SHP77 (cell line): ENCODE results near the gene ZDHHC16.

ENCODE experiments used
- DNase-seq, 2 experiments: peaks; one replicate each; lab custom pipeline; 2025; lab: John Stamatoyannopoulos, UW

Gene ZDHHC16

GRCh38 chr10:97479939-97480338 lies 34.0 kb downstream of the ZDHHC16 start:
- DNase-seq: no peak

- DNase-seq: no peak
Measured at GRCh38 chr10:97481071-97481470, 35.1 kb downstream of the ZDHHC16 start.

GRCh38 chr10:97482381-97482780 lies 36.4 kb downstream of the ZDHHC16 start:
- DNase-seq: no peak

DNA sequence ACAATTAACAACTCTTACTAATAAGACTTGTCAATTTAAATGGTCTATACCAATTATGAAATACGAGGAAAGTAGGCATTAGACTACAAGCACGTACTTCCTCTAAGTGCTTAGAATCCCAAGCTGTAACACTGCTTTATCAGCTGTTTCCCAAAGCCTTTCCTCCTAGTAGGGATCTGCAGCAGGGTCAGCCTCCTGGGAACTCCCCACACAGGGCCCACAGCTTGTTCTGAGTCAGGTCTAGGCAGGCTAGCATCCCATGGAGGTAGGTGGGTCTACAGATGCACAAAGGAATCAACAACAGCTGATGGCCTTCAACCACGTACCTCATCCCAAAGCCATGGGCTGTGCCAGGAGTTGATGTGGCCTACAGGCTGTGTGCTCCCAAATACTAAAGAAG lies 37.5 kb downstream of the ZDHHC16 start:
- DNase-seq: no peak

- DNase-seq: no peak
Measured at GRCh38 chr10:97483921-97484320, 37.9 kb downstream of the ZDHHC16 start.

DNA sequence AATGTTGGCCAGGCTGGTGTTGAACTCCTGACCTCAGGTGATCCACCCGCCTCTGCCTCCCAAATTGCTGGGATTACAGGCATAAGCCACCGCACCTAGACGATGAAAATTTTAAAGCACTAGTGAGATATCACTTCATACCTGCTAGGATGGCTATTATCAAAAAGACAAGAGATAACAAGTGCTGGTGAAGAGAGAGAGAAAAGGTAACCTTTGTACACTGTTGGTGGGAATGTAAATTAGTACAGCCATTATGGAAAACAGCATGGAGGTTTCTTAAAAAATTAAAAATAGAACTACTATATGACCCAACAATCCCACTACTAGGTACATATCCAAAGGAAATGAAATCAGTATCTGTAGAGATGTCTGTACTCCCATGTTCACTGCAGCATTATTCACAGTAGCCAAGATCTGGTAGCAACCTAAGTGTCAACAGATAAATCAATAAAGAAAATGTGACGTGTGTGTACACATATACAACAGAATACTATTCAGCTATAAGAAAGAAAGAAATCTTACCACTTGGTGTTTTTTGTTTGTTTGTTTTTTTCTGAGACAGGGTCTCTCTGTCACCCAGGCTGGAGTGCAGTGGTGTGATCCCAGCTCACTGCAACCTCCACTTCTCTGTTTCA lies 39.8 kb downstream of the ZDHHC16 start:
- DNase-seq: no peak

DNA sequence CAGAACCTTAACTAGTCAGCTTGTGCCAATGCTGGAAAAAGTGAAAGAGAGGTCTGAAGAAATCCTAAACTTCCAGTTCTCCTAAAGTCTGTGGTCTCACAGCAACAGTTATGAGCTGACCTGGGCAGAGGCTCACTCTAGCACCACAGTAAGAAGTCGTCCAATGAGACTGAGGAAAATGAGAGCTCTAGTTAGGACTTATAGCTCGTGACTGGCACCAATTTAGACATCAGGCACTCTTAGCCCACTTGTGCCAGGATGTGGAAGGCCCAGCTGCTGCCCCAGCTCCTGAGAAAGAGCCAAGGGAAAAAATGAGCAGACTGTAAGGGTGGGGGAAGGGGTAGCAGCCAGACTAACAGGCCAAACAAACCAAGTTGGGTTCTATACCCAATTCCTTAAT lies 44.6 kb downstream of the ZDHHC16 start:
- no peak for DNase-seq

DNA sequence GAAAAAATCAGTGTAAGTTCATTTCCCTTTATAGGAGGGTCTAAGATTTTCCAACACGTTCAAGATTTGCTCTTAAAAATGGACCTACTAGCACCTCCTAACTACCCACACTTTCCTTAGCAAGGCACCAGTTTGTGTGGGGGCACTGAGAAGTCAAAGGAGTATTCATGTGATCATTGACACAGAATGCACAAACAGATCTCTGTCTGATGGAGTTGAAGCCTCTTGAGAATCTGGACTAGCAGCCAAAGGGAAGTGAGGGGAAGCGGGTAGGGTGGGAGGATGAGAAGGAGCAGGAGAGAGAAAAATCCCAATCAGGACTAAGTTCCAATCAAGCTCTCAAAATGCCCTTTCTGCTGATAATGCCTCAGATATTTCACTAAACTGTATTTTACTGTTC lies 48.2 kb downstream of the ZDHHC16 start:
- no peak for DNase-seq

DNA sequence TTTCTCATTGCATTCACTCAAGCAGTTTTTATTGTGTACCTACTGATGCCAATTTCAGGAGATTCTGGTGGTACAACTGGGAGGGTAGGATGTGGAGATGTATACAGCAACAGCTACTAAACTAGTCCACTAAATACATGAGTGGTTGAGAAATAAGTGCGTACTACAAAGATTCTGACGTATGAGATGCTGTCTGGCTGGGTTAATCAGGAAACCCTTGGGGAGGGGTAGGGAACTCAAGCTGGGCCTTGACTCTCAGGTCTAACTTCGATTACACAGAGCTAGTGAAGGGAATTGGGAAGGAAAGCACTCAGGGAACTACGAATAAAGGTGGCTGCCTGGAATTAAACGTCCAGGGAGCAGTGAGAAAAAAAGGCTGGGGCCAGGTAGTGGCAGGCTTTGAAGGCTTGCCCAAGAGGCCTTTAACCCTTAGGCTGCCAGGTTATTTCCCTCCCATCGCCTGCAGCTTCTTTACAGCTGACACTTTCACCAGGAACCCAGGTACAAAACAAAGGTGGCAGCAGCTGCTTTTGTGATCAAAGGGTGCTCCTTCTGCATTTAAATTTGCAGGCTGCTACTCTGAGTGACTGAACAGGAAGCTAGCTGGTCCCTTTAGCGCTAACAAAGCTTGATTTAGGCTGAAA lies 49.0 kb downstream of the ZDHHC16 start:
- DNase-seq: no peak

- peak; percentile 37 to 78 for DNase-seq
Measured at GRCh38 chr10:97497572-97498075, 51.6 kb downstream of the ZDHHC16 start.

GRCh38 chr10:97498076-97498840 lies 52.3 kb downstream of the ZDHHC16 start, which contains the start of gene MMS19:
MMS19 (minus strand) TSS chr10:97498422; CDS start chr10:97498384, 38 bp downstream.
- DNase-seq: peak; percentile 95 to 97

DNA sequence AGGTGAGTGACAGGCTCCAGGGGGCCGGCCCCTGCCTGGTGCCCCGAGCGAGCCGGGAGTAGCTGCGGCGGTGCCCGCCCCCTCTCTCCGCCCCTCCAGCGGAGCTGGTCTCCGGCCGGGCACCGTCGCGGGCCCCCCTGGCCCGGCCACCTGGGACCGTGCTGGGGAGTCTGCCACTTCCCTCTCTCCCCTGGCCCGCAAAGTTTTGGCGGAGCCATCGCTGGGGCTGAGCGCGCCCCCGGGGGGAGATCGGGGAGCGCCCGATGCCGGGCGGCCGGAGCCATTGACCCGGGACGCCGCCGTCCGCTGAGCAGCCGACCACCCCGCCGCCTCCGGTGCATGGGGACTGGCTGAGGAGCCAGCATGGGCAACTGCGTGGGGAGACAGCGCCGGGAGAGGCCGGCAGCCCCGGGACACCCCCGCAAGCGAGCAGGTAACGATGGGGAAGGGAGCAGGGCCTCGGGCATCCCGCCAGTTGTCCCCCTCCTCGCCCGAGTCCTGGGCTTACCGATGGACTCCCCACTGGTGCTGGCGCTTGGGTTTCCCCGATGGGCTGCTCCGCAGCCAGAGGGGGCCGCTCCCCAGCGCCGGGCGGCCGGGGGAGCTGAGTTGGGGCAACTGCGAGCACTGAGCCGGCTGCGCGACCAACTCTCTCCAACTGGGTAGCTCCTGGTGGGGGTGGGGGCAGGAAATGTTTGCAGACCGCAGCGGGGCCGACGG lies 53.0 kb downstream of the ZDHHC16 start, which contains the start of gene UBTD1:
TSS of gene UBTD1 (plus strand) at position 84 of the 720 bp plus-strand sequence. CDS start at position 364, 280 bp downstream.
- peak; percentile 5 to 37 for DNase-seq

- DNase-seq: peak in 1 of 2 experiments; percentile 37
Measured at GRCh38 chr10:97499561-97500296, 53.8 kb downstream of the ZDHHC16 start.

DNA sequence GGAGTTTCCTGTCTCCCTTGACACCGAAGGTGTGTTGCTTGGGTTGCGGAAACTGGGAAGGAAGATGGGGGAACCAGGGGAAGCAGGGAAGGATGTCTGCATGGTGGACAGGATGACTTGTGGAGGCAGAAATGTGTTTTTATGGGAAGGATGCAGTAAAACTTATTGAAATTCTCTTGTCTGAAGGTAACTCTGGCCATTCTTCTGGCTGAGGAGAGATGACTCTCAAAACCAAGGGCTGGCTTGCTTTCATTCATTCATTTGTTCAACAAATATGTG lies 54.3 kb downstream of the ZDHHC16 start:
- DNase-seq: no peak

DNA sequence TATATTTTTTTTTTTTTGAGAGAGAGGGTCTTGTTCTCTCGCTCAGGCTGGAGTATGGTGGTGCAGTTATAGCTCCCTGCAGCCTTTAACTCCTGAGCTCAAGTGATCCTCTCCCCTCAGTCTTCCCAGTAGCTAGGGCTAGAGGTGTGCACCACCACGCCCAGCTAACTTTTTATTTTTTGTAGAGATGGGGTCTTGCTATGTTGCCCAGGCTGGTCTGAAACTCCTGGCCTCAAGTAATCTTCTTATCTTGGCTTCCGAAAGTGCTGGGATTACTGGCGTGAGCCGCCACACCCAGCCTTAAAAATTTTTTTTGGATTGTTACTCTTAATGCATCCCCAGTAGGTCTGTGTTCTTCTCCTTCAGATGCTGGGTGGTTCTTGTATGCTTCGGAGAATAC lies 56.9 kb downstream of the ZDHHC16 start:
- DNase-seq: no peak

DNA sequence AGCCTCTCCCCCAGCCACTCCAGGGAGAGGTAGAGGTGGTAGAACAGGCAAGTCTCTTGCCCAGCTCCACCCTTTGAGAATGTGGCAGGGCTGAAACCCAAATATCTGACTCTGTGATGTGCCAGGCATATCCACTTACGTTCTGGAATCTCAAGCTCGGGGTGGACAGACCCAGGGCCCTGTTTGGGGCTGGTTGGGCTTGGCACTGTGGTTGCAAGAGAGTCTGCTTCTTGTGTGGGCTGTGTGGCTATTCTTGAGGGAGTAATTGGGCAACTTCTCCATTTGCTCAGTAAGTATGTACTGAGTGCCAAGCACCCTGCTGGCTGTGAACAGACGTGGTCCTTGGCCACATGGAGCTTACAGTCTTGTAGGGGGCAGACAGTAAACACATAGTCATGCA lies 57.4 kb downstream of the ZDHHC16 start:
- DNase-seq: no peak

- DNase-seq: no peak
Measured at GRCh38 chr10:97505152-97505551, 59.2 kb downstream of the ZDHHC16 start.

DNA sequence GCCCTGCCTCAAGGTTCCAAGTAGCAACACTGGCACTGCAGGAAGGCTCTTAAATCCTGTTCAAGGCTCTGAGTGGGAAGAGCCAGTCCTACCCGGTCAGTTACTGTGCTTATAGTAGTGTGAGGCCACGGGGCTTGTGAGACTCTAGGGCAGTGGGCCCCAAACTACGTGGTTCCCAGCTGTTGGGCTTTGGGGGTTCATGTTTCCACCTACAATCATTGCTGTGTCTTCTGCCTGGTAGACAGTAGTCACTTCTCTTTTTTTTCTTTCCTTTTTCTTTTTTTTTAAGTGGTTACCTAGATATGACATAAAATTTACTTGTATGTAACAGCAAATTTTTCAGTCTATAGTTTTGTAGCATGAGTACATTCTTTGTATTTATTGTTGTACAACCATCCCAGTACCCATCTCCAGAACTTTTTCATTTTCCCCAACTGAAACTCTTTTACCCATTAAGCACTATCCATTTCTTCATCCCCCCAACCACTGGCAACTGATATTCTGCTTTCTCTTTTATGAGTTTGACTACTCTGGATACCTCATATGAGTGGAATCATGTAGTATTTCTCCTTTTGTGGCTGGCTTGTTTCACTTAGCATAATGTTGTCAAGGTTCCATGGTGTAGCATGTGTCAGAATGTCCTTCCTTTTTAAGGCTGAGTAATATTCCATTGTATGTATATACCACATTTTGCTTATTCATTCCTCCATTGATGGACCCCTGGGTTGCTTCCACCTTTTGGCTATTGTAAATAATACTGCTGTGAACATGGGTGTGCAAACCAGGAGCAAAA lies 60.4 kb downstream of the ZDHHC16 start:
- DNase-seq: no peak
